ENCODE measurements around the gene RFK. TPM values are rescaled to one million over a fixed set of nuclear protein-coding genes. Genes with fewer than 3 reads are reported as not detected.

RFK gene
- total RNA-seq, 1 experiment from 2014 or later = 12.0 TPM

DNA sequence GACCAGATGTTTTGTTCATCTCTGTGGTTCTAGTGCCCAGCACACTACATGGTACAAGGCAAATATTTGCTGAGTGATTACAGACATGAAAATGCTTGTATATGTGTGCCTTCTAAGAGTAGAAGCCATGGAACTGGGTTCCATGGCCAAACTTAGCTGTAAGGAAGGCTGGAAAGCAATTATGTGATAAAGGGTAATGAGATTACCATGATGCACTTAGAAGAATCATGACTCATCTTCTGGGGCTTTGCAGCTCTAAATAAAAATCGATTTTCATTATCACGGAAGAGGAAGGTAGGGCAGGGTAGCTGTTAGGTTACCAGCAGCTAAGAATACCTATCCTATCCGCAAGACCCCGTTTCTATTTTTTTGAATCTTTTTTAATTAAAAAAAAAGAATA lies 28.0 kb downstream of the RFK start:
- H3K18ac ChIP-seq (ENCODE audit: insufficient read length, low read depth, low read length) = no peak overlapping the region
- H3K4me3 Mint-ChIP-seq = no peak overlapping the region
- H2AFZ ChIP-seq (ENCODE audit: low read length) = no peak overlapping the region
- no peak overlapping the region for H2AK5ac ChIP-seq (ENCODE audit: insufficient read length, low read length)
- no peak overlapping the region for H2BK15ac ChIP-seq (ENCODE audit: low read depth, low read length)
- no peaks in the 10 kb centered on the region for H3K79me2 ChIP-seq (ENCODE audit: insufficient read depth, low read length)
- H3K9me3 Mint-ChIP-seq = peaks cover 0 to 3% of the 10 kb centered on the region in 2 experiments; a peak in 1 of 5 replicates
- no peak overlapping the region for H3K4me2 ChIP-seq (ENCODE audit: insufficient read depth, insufficient read length, low read length)
- H3K27ac ChIP-seq (ENCODE audit: insufficient read length, low read depth, low read length) = no peak overlapping the region
- no peak overlapping the region for H3T11ph ChIP-seq (ENCODE audit: low read length)
- no peaks in the 10 kb centered on the region for H4K20me1 ChIP-seq (ENCODE audit: control insufficient read depth, insufficient read depth, insufficient read length)
- H3K4me1 Mint-ChIP-seq = peaks cover 16 to 19% of the 10 kb centered on the region in 2 experiments
- H4K91ac ChIP-seq (ENCODE audit: insufficient read length, low read depth, low read length) = no peak overlapping the region
- no peak overlapping the region for H2BK20ac ChIP-seq (ENCODE audit: low read depth, low read length, poor library complexity, severe bottlenecking)
- H3K36me3 Mint-ChIP-seq (ENCODE audit: insufficient read depth in 1 of 3, low read depth in 3 of 3) = no peaks in the 10 kb centered on the region
- no peak overlapping the region for H3K14ac ChIP-seq (ENCODE audit: insufficient read depth, low read length)
- TF ChIP-seq, protein P1, sequence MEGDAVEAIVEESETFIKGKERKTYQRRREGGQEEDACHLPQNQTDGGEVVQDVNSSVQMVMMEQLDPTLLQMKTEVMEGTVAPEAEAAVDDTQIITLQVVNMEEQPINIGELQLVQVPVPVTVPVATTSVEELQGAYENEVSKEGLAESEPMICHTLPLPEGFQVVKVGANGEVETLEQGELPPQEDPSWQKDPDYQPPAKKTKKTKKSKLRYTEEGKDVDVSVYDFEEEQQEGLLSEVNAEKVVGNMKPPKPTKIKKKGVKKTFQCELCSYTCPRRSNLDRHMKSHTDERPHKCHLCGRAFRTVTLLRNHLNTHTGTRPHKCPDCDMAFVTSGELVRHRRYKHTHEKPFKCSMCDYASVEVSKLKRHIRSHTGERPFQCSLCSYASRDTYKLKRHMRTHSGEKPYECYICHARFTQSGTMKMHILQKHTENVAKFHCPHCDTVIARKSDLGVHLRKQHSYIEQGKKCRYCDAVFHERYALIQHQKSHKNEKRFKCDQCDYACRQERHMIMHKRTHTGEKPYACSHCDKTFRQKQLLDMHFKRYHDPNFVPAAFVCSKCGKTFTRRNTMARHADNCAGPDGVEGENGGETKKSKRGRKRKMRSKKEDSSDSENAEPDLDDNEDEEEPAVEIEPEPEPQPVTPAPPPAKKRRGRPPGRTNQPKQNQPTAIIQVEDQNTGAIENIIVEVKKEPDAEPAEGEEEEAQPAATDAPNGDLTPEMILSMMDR (conservative IDR thresholded peaks at IDR 0.05) = no peak
- H3K23me2 ChIP-seq (ENCODE audit: insufficient read length, low read depth, low read length, poor library complexity, severe bottlenecking) = no peaks in the 10 kb centered on the region
- no peak for DNase-seq
- H2BK12ac ChIP-seq (ENCODE audit: insufficient read length, low read depth, low read length) = no peak overlapping the region
- H3K27ac Mint-ChIP-seq = no peak overlapping the region
- H3K23ac ChIP-seq (ENCODE audit: insufficient read length, low read depth, low read length) = no peak overlapping the region
- no peaks in the 10 kb centered on the region for H3K9me3 ChIP-seq (ENCODE audit: control insufficient read depth, low read depth, low read length)
- H3K79me1 ChIP-seq (ENCODE audit: insufficient read depth, low read depth, low read length, poor library complexity, severe bottlenecking) = no peaks in the 10 kb centered on the region
- no peak overlapping the region for H2BK5ac ChIP-seq (ENCODE audit: insufficient read length, low read length)
- WGBS (ENCODE audit: extremely low coverage, insufficient read length, low lambda C conversion rate) = no CpG with 5 or more reads among the region's 4 CpGs
- no peak overlapping the region for H4K5ac ChIP-seq (ENCODE audit: insufficient read length, low read depth, low read length)
- H3K56ac ChIP-seq (ENCODE audit: insufficient read length, low read depth, low read length) = no peak overlapping the region
- H2BK120ac ChIP-seq (ENCODE audit: low read depth, low read length, poor library complexity, severe bottlenecking) = no peak overlapping the region
- no peaks in the 10 kb centered on the region for H3K27me3 Mint-ChIP-seq (ENCODE audit: low read depth)
- no peak overlapping the region for H3K9ac ChIP-seq (ENCODE audit: extremely low read depth, insufficient read length, low read length)
- H3K4me1 ChIP-seq (ENCODE audit: insufficient read depth, low read length) = peaks cover 3% of the 10 kb centered on the region; the same call in 1 of the 2 replicates
- no peaks in the 10 kb centered on the region for H3K27me3 ChIP-seq (ENCODE audit: insufficient read depth, low read length)
- no peak overlapping the region for H4K8ac ChIP-seq (replicated peaks; ENCODE audit: insufficient read length, low read depth, low read length)
- H3K4ac ChIP-seq (ENCODE audit: low read depth, low read length) = no peak overlapping the region
